Activated T-cell treated with anti-CD3 and anti-CD28 coated beads, Interleukin-2, amount 50 U/mL, for 48 hours (primary cell): ENCODE results near the gene LMCD1.

ENCODE experiments used
- DNase-seq, 2 experiments: peaks; one replicate each; pipeline ENCODE4 v3.0.0-alpha.2; 2020

The LMCD1 gene

DNA sequence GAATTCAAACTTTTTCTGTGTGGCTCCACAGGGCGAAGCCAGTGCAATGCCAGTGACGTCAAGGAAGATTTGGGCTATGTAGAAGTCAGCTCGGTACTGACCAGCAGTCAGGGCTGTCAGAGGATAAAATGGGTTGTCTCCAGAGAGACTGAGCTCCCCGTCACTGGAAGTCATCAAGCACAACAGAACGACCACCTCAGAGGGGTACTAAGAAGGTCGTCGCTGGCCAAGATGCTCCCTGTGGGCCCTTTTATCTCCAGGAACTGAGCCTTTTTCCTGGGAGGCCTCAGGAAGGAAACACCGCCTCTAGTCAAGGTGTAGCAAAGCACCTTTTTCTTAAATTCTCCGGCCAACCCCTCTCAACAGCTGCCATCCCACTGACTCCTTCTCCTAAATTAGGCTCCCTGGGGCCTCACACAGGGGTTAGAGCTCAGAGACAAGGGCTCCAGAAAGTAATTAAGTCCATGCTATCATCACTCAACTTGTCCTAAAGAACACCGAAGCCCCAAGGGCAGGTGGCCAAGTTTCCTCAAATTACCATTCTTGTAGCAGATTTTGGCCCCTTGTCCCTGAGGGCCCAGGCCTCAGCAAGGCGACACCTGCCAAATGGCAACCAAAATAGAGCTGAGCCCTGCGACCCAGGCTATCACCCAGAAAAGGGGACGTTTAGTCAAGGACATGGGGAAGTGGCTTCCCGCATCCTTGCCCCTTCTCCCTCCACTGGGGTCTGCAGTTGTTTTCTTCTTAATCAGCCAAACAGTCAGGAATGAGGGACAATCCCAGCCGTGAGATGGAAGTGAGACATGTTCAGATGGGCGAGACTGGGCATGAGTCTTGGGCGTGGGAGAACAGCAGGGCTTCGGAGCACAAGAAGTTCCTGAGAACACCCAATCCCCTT, 94.9 kb downstream of the LMCD1 start:
- DNase-seq, result no peak

DNA sequence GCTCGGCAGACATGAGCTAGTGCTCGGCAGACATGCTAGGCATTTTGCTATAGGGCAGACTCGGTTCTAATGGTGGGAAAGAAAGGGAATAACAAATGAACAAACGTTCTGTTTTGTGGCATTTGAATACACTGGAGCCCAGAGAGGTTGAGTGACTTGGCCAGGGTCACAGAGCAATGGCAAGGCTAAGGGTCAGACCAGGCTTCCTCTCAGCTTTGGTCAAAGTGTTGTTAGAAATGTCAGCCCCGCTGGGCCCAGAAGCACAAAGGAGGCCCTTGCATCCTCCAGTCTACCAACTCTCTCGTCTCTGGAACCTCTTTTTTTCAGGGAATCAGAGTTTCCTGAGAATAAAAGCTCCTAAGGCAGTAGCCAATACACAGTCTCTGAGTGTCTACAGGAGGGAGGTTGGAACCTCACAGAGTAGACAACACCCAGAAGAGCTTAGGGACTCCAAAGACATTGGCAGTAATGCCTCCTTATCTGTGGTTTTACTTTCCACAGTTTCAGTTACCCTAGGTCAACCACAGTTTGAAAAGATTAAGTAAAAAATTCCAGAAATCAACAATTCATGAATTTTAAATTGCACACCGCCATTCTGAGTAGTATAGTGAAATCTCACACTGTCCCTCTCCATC, 95.7 kb downstream of the LMCD1 start:
- no peak for DNase-seq

- DNase-seq, result no peak
Observed at GRCh38 chr3:8599146-8599545, 97.5 kb downstream of the LMCD1 start.

- no peak for DNase-seq
Observed at GRCh38 chr3:8600457-8600856, 98.8 kb downstream of the LMCD1 start.

DNA sequence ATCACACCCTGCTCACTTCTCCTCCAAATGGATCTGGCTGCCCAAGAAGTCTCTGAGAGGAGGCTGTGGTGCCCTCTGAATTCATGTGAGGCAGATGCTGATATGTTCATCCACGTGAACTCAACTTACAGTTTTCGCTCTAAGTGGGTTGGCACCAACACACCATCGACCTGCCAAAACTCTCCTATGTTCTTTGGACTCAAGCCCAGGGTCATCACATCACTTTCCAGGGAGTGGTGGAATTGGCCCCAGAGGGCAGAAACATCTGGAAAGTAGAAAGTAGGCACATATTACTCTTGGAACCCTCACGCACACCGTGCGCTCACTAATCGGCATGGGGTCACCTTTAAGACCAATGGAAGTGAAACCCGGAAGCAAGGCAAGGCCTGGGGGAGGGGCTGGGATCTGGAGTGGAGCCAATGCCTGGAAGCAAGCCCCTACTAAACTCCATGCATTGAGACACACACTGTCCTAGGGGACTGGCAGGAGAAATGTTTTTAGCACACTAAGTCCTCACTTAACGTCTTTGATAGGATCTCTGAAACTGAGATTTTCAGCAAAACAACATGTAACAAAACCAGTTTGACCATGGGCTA, 101.6 kb downstream of the LMCD1 start:
- DNase-seq, result no peak

DNA sequence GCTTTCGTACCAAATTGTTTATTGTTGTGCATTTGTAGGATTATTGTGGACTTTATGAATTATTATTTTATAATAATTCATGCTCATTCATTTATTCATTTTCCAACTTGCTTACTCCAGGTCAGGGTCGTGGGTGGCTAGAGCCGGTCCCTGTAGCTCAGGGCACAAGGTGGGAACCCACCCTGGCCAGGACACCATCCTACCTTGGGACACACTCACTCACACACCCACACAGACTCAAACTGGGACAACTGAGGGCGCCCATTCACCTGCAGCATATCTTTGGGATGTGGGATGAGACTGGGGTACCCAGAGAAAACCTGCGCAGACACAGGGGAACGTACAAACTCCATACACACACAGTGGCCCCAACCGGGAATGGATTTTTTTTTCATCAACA, 102.4 kb downstream of the LMCD1 start:
- DNase-seq, result no peak

DNA sequence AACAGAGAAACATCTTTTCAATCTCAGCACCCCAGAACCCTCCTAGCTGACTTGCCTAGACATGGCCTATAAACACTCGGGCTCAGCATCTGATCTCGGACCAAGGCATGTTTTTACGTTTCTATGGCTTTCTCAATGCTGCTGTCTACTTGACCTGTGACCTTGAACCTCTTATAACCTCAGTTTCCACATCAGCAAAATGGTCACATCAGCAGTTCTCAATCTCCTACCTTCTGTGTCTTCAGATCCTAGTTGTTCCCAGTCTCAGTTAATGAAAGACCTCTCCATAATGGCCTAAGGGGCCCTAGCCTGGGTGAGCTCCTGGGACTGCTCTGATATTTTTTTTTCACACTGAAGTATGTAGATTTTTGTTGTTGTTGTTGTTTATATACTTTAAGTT, 103.4 kb downstream of the LMCD1 start:
- DNase-seq, result no peak

GRCh38 chr3:8606701-8607231, 105.1 kb downstream of the LMCD1 start:
- no peak for DNase-seq

DNA sequence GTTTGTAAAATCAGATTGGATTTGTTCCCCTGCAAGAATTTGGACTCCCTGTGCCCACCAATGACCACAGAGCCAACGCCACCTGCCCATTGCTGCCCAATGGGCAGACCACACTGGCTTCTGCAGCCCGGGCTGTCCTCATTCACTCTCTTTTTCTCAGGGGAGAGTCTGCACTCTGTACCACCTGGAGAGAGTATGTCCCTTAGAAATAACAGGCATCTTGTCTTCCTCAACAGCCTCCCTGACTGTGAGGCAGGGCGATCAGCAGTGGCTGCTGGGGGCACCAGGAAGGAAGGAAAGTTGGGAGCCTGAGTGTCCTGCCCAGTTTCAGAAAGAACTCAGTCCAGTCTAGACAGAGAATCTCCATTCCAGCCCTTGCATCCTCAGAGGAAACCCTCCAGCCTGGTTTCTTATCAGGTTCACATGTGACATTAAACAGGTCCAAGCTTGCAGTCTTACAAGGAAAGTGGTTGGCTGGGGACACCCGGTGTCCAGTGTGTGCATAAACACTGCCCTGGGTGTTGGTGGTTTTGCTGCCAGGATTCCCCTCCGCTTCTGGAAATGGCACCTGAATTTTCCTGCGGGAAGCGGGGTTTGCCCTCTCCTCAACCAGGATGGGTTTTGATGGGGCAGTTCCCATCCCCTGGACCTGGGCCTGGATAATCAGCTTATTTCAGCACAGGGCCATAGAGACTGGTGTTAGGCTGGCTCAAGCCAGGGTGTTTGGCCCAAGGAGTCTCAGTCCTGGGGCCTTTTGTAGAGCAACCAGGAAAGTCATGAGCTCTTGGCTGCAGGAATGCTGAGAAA, 105.8 kb downstream of the LMCD1 start:
- DNase-seq, result no peak

- no peak for DNase-seq
Observed at GRCh38 chr3:8608041-8608790, 106.6 kb downstream of the LMCD1 start.

- DNase-seq, result no peak
Observed at GRCh38 chr3:8608791-8609467, 107.3 kb downstream of the LMCD1 start.

DNA sequence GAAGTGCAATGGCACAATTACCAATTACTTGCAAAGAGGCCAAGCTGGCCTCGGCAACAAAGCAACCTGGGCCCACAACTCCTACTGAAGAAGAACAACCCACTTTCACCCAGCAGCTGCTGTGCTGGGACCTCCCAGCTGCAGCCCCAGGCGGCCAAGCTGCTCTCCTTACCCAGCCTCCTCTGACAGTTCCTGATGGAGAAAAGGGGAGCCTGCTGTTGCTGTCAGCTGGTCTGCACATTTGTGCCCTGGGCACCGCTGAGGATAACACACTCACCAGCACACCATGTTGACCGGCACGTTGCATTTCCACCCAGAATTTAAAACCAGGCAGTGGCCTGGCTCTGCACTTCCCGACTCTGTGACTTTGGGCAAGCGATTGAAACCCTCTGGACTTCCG, 109.3 kb downstream of the LMCD1 start:
- no peak for DNase-seq

DNA sequence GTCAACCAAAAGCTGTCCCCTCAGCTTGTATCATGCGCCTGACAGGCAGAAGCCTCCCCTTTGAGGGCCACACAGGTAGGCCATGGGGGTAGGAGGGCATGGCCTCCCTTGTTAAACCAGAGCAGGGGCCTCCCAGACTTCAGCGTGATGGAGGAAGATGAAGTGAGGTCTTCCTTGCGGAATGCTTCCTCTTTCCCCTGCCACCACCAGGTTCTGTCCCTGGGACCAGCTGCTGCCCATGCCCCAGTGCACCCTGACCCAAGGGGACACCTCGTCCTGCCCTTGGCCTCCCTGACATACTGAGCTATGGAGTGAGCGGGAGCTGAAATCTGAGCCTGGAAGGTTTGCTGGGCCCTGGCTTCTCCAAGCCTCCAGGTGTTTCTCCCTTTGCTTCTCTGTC, 116.3 kb downstream of the LMCD1 start:
- no peak for DNase-seq

DNA sequence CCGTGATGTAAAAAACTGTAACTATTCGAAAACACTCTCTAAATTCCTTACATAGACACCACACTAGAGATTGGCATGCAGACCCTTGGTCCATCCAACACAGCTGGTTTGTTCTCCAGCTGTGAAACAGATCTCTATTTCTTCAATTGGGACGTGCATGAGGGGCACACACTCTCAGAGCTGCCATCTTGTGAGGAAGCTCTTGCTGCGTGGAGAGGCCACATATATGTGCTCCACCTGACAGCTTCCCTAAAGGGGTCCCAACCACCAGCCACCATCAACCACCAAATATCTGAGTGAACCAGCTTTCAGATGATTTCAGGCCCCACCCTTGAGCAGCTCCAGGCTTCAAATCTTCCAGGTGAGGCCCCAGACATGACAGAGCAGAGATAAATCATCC, 117.3 kb downstream of the LMCD1 start:
- no peak for DNase-seq

DNA sequence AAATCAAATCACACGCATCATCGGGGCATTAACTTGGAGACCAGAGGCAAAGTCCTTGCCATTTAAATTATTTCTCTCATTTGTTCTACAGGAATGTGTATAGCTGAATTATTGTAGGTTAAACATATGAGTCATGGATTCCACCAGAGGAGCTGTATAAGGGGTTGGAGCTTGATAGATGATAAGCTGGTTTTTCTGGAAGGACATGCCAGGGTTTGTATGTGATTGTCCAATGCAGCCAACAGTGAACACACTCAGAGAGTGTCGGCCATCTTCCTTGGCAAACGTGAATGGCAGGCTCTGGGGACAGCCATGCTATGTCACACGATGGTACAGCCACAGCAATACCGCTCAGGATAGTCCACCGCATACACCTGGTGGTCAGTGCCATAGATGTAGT, 117.9 kb downstream of the LMCD1 start:
- no peak for DNase-seq

DNA sequence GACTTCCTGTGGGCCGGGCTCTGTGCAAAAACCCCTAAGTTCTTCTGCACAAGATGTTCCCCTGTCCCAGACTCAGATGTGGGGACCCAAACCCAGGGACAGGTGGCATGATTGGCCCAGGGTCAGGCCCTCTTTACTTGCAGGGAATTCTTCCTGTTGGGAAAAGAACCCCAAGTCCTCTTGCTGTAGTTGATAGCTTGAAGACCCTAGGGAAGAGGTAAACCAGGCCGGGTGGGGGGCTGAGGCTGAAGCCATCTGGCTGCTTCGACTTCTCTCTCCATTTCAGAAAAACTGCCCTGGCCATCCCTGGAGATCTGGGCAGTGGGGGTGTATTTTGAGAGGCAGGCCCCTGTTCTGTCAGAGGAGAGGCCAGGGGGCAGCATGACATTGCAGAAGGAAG, 119.5 kb downstream of the LMCD1 start:
- no peak for DNase-seq

DNA sequence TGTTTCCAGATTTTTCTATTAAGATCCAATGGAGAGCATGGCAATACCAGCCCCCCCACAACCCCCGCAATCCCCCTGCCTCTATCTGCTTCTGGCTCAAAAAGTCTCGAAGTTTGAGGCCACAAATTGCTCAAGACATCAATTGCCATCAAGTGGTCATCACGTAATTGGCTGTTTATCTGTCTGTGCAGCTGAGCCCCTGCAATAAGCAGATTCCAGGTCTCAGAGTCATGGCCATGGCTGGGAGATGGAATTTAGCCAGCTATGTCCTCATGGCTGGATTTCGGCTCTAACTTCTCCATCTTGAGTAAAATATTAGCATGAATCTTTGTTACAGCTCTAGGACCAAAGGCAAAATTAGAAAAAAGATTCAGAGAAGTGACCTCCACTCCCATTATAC, 120.2 kb downstream of the LMCD1 start:
- DNase-seq, result no peak

GRCh38 chr3:8622873-8623691, 121.5 kb downstream of the LMCD1 start:
- peak; percentile 52 to 60 for DNase-seq

- DNase-seq, result no peak
Observed at GRCh38 chr3:8623741-8624140, 122.1 kb downstream of the LMCD1 start.
